Measurements from ENCODE around the gene IMPDH2.
A peak's percentile ranks its signal among the peaks of the same experiment; 100 is the strongest.

The IMPDH2 gene
- total RNA-seq, result 3.6 to 7.9 (median 4.8) reads per million in 4 experiments

- DNase-seq, result peak; percentile 90
These were observed at the start of gene IMPDH2 for GRCh38 chr3:49028673-49029562. Gene IMPDH2, minus strand, starts transcription at chr3:49029398. Its CDS starts 48 bp downstream, at chr3:49029350.

DNA sequence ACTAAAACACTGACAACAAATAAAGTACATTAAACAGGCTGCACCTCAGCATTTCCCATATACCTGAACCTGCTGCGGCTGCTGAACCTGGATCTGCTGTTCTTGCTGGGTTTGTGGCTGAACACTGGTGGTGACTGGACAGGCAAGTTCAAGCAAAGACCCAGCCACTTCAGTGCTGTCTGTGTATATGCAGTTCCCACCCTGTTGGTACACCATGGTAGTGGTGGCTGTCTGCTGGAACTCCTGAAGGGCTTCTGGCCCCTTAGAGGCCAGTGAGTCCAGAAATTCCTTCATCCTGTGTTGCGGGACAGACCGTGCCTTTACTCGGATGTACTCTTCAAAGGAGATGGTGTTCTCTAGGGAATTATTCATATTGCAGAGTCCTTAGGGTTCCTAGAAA, 47.4 kb upstream of the IMPDH2 start:
- DNase-seq, result no peak

DNA sequence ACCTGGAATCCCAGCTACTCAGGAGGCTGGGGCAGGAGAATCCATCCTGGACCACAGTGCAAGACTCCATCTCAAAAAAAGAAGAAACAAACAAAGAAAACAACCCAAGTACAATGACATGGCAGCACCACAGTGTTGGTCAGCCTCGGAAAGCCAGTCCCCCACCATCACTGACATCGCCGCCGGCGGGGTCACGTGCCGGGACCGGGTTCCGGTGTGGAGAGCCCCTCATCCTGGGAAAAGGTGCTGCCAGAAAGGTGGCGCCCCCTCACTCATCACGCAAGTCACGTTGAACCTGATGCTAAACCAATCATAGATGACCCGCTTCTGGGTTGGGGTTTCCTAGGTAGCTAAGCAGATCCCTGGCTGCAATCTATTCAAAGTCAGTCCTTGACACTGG, 46.9 kb upstream of the IMPDH2 start:
- DNase-seq, result no peak

GRCh38 chr3:49058011-49058410, 28.8 kb upstream of the IMPDH2 start:
- no peak for DNase-seq

GRCh38 chr3:49057268-49057667, 28.1 kb upstream of the IMPDH2 start:
- DNase-seq, result no peak

- DNase-seq, result no peak
These were observed 25.2 kb upstream of the IMPDH2 start for GRCh38 chr3:49054344-49054862.

- DNase-seq, result no peak
These were observed 24.3 kb upstream of the IMPDH2 start for GRCh38 chr3:49053543-49053942.

- DNase-seq, result no peak
These were observed 6.1 kb upstream of the IMPDH2 start for GRCh38 chr3:49035281-49035680.

- no peak for DNase-seq
These were observed 5.5 kb upstream of the IMPDH2 start for GRCh38 chr3:49034650-49035049.

GRCh38 chr3:49032646-49033304, 3.6 kb upstream of the IMPDH2 start:
- no peak for DNase-seq

- no peak for DNase-seq
These were observed 1.1 kb upstream of the IMPDH2 start for GRCh38 chr3:49030321-49030720.

DNA sequence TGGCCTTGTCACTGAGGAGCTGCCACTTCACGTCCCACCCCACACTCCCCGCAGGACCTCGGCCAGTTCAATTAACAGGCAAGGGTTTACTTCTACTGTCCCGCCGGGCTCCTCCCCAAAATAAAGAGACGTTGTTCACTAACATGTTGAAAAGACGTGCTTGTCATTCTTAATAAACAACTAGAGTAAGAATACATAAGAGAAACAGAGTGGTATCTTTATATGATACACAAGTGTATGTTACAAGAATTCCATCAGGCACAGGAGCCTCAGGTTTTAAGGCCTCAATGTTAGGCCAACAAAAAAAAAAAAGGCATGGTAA, 326 bp upstream of the IMPDH2 start:
- DNase-seq, result no peak

DNA sequence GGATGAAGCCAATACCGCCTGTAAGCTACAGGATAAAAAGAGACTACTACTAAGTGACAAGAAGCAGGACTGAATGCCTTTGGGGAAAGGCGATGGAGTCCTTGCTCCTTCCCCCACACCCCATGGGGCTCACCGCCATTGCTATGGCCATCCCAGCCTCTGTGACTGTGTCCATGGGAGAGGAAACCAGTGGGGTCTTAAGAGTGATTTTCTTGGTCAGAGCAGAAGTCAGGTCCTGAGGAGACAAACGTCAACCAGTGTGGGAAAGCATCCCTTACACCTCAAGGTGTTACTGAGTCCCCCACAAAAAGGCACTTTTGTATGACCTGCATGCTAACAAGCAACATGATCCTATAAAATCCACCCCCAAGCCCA, 913 bp downstream of the IMPDH2 start:
- no peak for DNase-seq

DNA sequence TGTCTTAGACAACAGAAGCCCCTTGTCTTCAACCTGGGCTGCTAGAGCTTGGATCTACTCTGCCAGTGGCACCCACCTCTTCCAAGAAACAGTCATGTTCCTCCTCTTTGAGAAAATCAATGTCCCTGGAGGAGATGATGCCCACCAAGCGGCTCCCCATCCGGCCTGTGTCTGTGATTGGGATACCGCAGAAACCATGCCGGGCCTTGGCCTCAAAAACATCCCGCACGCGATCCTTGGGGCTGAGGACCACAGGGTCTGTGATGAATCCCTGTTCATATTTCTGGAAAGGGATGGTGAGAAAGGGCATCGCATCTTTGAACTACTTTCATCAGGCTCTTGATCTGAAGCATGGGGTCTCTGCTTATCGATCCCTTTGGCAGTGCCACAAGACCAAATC, 1.6 kb downstream of the IMPDH2 start:
- DNase-seq, result no peak

DNA sequence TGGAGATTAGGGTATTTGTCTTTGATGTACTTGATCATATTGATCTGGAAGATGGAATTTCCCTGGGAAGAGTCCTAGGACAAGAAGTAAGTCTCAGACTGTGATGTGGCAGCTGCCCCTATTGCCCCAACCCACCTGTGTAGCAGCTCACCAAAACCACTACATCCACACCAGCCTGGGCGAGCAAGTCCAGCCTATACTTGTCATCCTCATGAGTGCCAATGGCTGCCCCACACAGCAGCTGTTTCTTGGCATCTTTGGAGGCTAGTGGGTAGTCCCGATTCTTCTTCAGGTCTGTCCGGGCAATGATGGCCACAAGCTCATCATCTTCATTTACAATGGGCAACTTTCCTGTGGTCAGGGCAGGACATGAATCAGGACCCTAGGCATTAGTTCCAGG, 2.7 kb downstream of the IMPDH2 start:
- no peak for DNase-seq

GRCh38 chr3:49025793-49026520, 3.2 kb downstream of the IMPDH2 start:
- no peak for DNase-seq

DNA sequence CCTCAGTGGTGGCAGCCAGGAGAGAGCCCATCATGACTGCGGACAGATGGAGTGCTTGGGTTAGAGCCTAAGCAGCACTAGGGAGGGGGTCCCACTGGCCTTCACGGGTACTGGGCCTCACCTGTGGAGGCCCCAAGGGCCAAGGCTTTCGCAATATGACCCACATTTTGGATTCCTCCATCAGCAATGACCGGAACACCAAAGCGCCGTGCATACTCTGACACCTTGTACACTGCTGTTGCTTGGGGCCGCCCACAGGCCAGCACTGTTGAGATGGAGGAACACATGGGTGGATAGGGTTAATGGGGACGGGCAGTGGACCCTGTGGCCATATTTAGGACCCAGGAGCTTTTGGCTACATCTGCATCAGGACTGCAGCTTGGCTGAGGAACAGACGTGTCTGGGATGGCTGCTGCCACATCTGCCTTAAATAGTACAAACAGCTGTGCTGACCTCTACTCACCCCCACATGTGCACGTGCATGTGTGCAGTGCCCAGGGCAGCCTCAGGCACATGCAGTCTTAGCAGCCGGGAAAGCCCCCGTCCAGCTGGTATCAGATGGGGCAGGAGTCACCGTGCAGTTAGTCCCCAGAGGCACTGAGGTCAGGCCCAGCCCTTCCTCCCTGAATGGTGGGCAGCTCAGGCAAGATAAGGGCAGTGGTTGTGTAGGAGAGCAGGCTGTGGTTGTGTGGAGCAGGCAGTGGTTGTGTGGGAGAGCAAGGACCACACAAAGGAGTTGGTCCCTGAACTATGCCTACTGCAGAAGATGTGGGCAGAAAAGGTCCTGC, 4.0 kb downstream of the IMPDH2 start:
- DNase-seq, result no peak

GRCh38 chr3:49024449-49024848, 4.7 kb downstream of the IMPDH2 start:
- no peak for DNase-seq

DNA sequence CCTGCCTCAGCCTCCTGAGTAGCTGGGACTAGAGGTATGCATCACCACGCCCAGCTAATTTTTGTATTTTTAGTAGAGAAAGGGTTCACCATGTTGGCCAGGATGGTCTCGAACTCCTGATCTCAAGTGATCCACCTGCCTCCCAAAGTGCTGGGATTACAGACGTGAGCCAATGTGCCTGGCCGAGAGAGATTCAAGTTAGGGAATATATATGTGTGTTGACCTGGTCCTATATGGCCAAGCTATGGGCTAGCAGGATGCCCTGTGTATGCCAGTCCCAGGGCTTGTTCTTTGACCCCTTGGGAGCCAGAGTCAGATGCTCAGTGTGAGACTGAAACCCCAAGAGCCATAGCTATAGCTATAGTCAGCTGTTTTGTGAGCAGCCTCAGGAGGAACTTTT, 5.4 kb downstream of the IMPDH2 start:
- no peak for DNase-seq

DNA sequence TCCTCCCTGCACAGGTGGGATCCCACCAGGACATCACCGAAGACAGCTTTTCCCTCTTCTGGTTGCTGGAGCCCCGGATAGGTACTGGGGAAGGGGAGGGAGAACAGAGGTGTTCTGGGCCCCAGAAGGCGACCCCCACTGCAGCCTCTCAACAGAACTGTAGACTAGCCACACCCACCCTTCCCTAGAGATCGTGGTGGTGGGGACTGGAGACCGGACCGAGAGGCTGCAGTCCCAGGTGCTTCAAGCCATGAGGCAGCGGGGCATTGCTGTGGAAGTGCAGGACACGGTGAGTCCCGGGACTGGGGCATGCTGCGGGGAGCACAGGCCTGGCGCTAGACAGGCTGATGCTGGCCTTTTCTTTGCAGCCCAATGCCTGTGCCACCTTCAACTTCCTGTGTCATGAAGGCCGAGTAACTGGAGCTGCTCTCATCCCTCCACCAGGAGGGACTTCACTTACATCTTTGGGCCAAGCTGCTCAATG, 6.5 kb downstream of the IMPDH2 start:
- no peak for DNase-seq

DNA sequence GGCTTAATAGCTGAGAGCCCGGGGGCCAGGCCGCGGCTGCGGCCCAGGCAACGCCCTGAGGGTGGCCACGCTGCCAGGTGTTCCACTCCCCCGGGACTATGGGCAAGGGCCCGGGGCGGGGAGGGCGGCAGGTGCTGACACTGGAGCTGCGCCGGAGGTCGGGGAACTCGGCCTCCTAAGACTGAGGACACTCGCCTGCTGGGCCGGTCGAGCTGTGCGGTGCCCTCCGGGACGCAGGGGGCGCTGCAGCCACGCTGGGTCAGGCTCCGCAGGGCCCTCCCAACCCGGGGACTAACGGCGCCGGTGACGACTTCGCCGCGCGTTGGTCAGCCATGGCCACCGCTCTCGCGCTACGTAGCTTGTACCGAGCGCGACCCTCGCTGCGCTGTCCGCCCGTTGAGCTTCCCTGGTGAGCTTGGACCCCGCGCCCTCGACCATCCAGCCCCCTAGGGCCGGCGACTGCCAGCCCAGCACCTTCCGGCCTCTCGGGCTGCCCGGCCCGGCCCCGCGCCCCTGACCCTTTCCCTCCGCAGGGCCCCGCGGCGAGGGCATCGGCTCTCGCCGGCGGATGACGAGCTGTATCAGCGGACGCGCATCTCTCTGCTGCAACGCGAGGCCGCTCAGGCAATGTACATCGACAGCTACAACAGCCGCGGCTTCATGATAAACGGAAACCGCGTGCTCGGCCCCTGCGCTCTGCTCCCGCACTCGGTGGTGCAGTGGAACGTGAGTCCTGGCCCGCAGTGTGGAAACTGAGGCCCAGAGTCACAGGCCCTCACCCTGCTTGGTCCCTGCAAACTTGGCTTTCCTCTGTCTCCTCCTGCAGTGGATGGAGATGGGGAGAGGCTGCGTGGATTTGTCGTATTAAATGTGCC, 7.1 kb downstream of the IMPDH2 start, which contains the start of gene NDUFAF3:
Gene NDUFAF3, plus strand, starts transcription at position 309 of the 875 bp plus-strand sequence. Its CDS starts 24 bp downstream, at position 333.
- DNase-seq, result peak; percentile 81
